K562 (cell line): ENCODE data around the gene ECHDC3. TPM values are rescaled to one million over a fixed set of nuclear protein-coding genes. Genes with fewer than 3 reads are reported as not detected.
A peak's percentile ranks its signal among the peaks of the same experiment; 100 is the strongest.

Experiments used
- ATAC-seq: fragments of 200-7000 bp; cut with Tn5 transposase; 3 replicates; pipeline ENCODE4 v1.9.1; 2020; ENCODE audit warnings: moderate library complexity
- BruUV-seq: library from RNA; stranded (reverse); fragments of 400-500 nt; replicated peaks from 2 replicates; lab custom pipeline; 2021; lab: Mats Ljungman, UMichigan
- CTCF ChIA-PET: fragments of 300-600 bp; formaldehyde crosslinking; extraction: SDS; loops from one replicate; lab custom pipeline; 2021; ENCODE audit warnings: low intra/inter-chr PET ratio; lab: Yijun Ruan, JAX
- POLR2A ChIA-PET: fragments of 300-600, 350-650 bp; sonication (Branson Sonifier 250); formaldehyde crosslinking; extraction: SDS; loops from one replicate; lab custom pipeline; 2021; ENCODE audit warnings: antibody characterized with exemption, inconsistent platforms; lab: Yijun Ruan, JAX
- DNase-seq, 4 experiments: peaks; one replicate each; pipeline versions ENCODE4 v3.0.0 to v3.0.0-alpha.2; 2011 to 2018; ENCODE audit warnings: low spot score in 3 of 4, mixed read lengths in 3 of 4; ENCODE audit errors: extremely low read depth in 1 of 4
- FAIRE-seq: peaks from 2 replicates; lab custom pipeline; 2011; peaks lifted over from hg19 to GRCh38; lab: Jason Lieb, UNC
- H2AFZ ChIP-seq: 2 replicates; pipeline ENCODE4 v1.6.0; 2011; ENCODE audit warnings: low read depth, low read length, control low read depth, inconsistent platforms
- H3K27ac ChIP-seq: fragments of 200-600 bp; 3 replicates; pipeline ENCODE4 v1.8.0; 2011; ENCODE audit warnings: low read depth, mild to moderate bottlenecking, control low read depth, inconsistent platforms, low read length, moderate library complexity, mixed read lengths; ENCODE audit errors: extremely low read depth
- H3K27me3 ChIP-seq, 2 experiments: fragments of 300-600 bp in 1 of 2; 2 replicates in 1 of 2; 3 replicates in 1 of 2; pipeline versions ENCODE4 v1.6.0 to v1.8.0; 2011; ENCODE audit warnings: inconsistent platforms in 2 of 2, low read length in 2 of 2, mild to moderate bottlenecking in 1 of 2, mixed read lengths in 1 of 2, moderate library complexity in 1 of 2; ENCODE audit not compliant: control insufficient read depth in 2 of 2, insufficient read depth in 2 of 2
- H3K36me3 ChIP-seq: fragments of 300-600 bp; 3 replicates; pipeline ENCODE4 v1.8.0; 2011; ENCODE audit warnings: mild to moderate bottlenecking, low read length, inconsistent platforms; ENCODE audit not compliant: control insufficient read depth, insufficient read depth
- H3K4me1 ChIP-seq, 2 experiments: fragments of 200-600 bp in 1 of 2; replicated peaks in 1 of 2; 2 replicates in 1 of 2; 3 replicates in 1 of 2; pipeline versions ENCODE4 v1.5.1 to v1.8.0; 2011; ENCODE audit warnings: inconsistent platforms in 2 of 2, low read length in 2 of 2, mild to moderate bottlenecking in 1 of 2, mixed read lengths in 1 of 2, moderate library complexity in 1 of 2; ENCODE audit not compliant: control insufficient read depth in 2 of 2, insufficient read depth in 2 of 2
- H3K4me2 ChIP-seq: 2 replicates; pipeline ENCODE4 v1.6.1; 2011; ENCODE audit warnings: low read length, control low read depth, inconsistent platforms, mixed read lengths; ENCODE audit not compliant: insufficient read depth
- H3K4me3 ChIP-seq: fragments of 200-600 bp; sonication (generic), shearing (Covaris generic); 2 replicates; pipeline ENCODE4 v1.5.1; 2016; ENCODE audit warnings: control low read depth, inconsistent platforms
- H3K79me2 ChIP-seq: fragments of 200-600 bp; 3 replicates; pipeline ENCODE4 v1.8.0; 2011; ENCODE audit warnings: low read length, inconsistent platforms; ENCODE audit not compliant: control insufficient read depth, insufficient read depth
- H3K9ac ChIP-seq, 2 experiments: 2 replicates each; pipeline versions ENCODE4 v1.6.0 to v1.6.1; 2011; ENCODE audit warnings: low read depth in 2 of 2, low read length in 2 of 2, control low read depth in 1 of 2, inconsistent platforms in 1 of 2, mild to moderate bottlenecking in 1 of 2, mixed read lengths in 1 of 2; ENCODE audit not compliant: insufficient read depth in 1 of 2
- H3K9me1 ChIP-seq: one replicate; pipeline ENCODE4 v1.6.0; 2011; ENCODE audit warnings: inconsistent platforms, mild to moderate bottlenecking, low read length, moderate library complexity; ENCODE audit not compliant: control insufficient read depth, insufficient read depth
- H3K9me3 ChIP-seq: replicated peaks from 2 replicates; pipeline ENCODE4 v1.5.1; 2011; ENCODE audit warnings: low read depth, low read length, inconsistent platforms; ENCODE audit not compliant: control insufficient read depth, insufficient read depth
- H4K20me1 ChIP-seq: replicated peaks from 2 replicates; pipeline ENCODE4 v1.6.1; 2011; ENCODE audit warnings: low read length, inconsistent platforms, mixed read lengths; ENCODE audit not compliant: control insufficient read depth, insufficient read depth
- CLOCK ChIP-seq: fragments of 250-450 bp; sonication (Bioruptor Pico); IDR thresholded peaks from 2 replicates; pipeline ENCODE4 v1.4.0; 2020; ENCODE audit warnings: mild to moderate bottlenecking, moderate library complexity, borderline replicate concordance
- IFI16 ChIP-seq: fragments of 250-450 bp; sonication (Bioruptor Pico); IDR thresholded peaks from 2 replicates; pipeline ENCODE4 v2.1.2; 2022; ENCODE audit warnings: mild to moderate bottlenecking, inconsistent platforms
- KLF1 ChIP-seq: fragments of 450-650 bp; IDR thresholded peaks from 2 replicates; pipeline ENCODE4 v1.6.1; 2016; ENCODE audit warnings: missing genetic modification characterization, missing compliant biosample characterization
- NFIC ChIP-seq: fragments of 450-650 bp; IDR thresholded peaks from 2 replicates; pipeline ENCODE4 v1.6.1; 2017; ENCODE audit warnings: mild to moderate bottlenecking, inconsistent platforms
- PPARD ChIP-seq: fragments of 250-450 bp; sonication (Bioruptor Pico); IDR thresholded peaks from 2 replicates; pipeline ENCODE4 v1.8.0; 2022; ENCODE audit warnings: inconsistent platforms, mild to moderate bottlenecking, moderate library complexity
- PRDM10 ChIP-seq: fragments of 450-650 bp; IDR thresholded peaks from 2 replicates; pipeline ENCODE4 v1.6.1; 2018; ENCODE audit not compliant: partially characterized antibody
- RBM22 ChIP-seq: fragments of 200-400 bp; formaldehyde crosslinking; IDR thresholded peaks from 2 replicates; pipeline ENCODE4 v1.6.1; 2018; ENCODE audit warnings: low read length, low read depth; ENCODE audit not compliant: poor library complexity, severe bottlenecking
- SLC30A9 ChIP-seq: fragments of 250-450 bp; sonication (Bioruptor Pico); IDR thresholded peaks from 2 replicates; pipeline ENCODE4 v1.8.0; 2022; ENCODE audit warnings: mild to moderate bottlenecking, moderate library complexity
- THRB ChIP-seq: fragments of 450-650 bp; formaldehyde crosslinking; conservative IDR thresholded peaks from 2 replicates; pipeline ENCODE4 v1.4.0; 2022; ENCODE audit warnings: mild to moderate bottlenecking, missing genetic modification characterization
- WGBS: fragments of 100-300 bp; shearing (Covaris generic); methylation state at CpG from one replicate; pipeline ENCODE4 v1.1.6; 2016; ENCODE audit warnings: low coverage, mixed read lengths; ENCODE audit not compliant: insufficient coverage; ENCODE audit errors: missing lambda C conversion rate; 5-methylcytosine and 5-hydroxymethylcytosine counted together
- in situ Hi-C: fragments of 300-500 bp; cut with MboI; formaldehyde crosslinking; loops from 4 replicates; pipeline ENCODE4 v1.15.0; 2018; ENCODE audit warnings: inconsistent platforms, mixed read lengths
- intact Hi-C: fragments of 100-400 bp; cut with micrococcal nuclease; formaldehyde crosslinking; loops from 2 replicates; pipeline ENCODE4 v1.14.2; 2022
- polyA plus RNA-seq, 8 experiments: library from polyadenylated mRNA; depleted of rRNA in 4 of 8; stranded (reverse) in 5 of 8; unstranded in 3 of 8; fragments of >200 nt; fragmentation: Nextera tagmentation in 2 of 8; fragmentation: Illumina TruSeq in 1 of 8; extraction: Ambion mirVana in 2 of 8; extraction: Trizol in 1 of 8; gene quantifications; 2 replicates each; pipeline versions ENCODE4 v1.2.1 to v1.2.3, GENCODE V29; 2011 to 2014; ENCODE audit warnings: inconsistent platforms in 1 of 8, missing spikeins in 1 of 8
- total RNA-seq, 7 experiments: library from RNA; depleted of rRNA in 6 of 7; stranded (reverse); fragments of >200 nt in 6 of 7; fragmentation: Illumina TruSeq in 2 of 7; extraction: Trizol in 2 of 7; gene quantifications; 2 replicates each; pipeline versions ENCODE4 v1.2.1 to v1.2.3, GENCODE V29; 2011 to 2021; ENCODE audit warnings: low replicate concordance in 1 of 7

Gene ECHDC3
- total and polyA plus RNA-seq, 9 of the 15 experiments (the other 6 are each of a cell fraction or from before 2014, with no cell fraction given) = 0.53 to 21.9 (median 15.7) TPM

GRCh38 chr10:11712744-11713143, 29.4 kb upstream of the ECHDC3 start (continued):
- TF ChIP-seq THRB (CRISPR knock-in tag) (no peak), IFI16 (CRISPR knock-in tag) (no peak), RBM22 (no peak), CLOCK (CRISPR knock-in tag) (no peak), KLF1 (tag) (no peak)

GRCh38 chr10:11713186-11713743, 28.9 kb upstream of the ECHDC3 start:
- DNase-seq (peak; percentile 53 to 78 (median 73)), ATAC-seq (peak; percentile 18), FAIRE-seq (peak; percentile 76)
- in situ Hi-C loops (no loop called here), intact Hi-C loops (no loop called here)
- no peak overlapping the region; a peak in 1 of 4 replicates for H3K9ac ChIP-seq
- POLR2A ChIA-PET = no interaction called here
- peaks cover 41 to 45% of the 10 kb centered on the region in 2 experiments for H3K4me1 ChIP-seq
- H4K20me1 ChIP-seq = no peaks in the 10 kb centered on the region
- CTCF ChIA-PET = no interaction called here
- WGBS = 18% methylated on average over 14 of the region's 15 CpGs
- H3K4me3 ChIP-seq = no peak overlapping the region
- H3K4me2 ChIP-seq = peak overlapping the region; percentile 16; the same call in 1 of the 2 replicates
- H3K79me2 ChIP-seq = no peaks in the 10 kb centered on the region
- BruUV-seq = no TSS peak
- H3K27me3 ChIP-seq = no peaks in the 10 kb centered on the region
- peaks cover 3% of the 10 kb centered on the region; the same call in 1 of the 2 replicates for H3K9me3 ChIP-seq
- H3K27ac ChIP-seq = no peak overlapping the region
- H3K9me1 ChIP-seq = no peaks in the 10 kb centered on the region
- H2AFZ ChIP-seq = peak overlapping the region; percentile 81
- no peaks in the 10 kb centered on the region for H3K36me3 ChIP-seq
- no peak for TF ChIP-seq PPARD (CRISPR knock-in tag)
- TF ChIP-seq NFIC = peak; percentile 12; the same call in 1 of the 2 replicates
- TF ChIP-seq PRDM10 = no peak
- no peak for TF ChIP-seq SLC30A9 (CRISPR knock-in tag)
